Endodermal cell (in vitro differentiated cells): ENCODE results near the gene CLCNKA. TPM values are rescaled to one million over a fixed set of nuclear protein-coding genes. Genes with fewer than 3 reads are reported as not detected.

Source experiments
- DNase-seq: peaks from one replicate; pipeline ENCODE4 v3.0.0-alpha.2; 2017
- H3K27ac ChIP-seq: 2 replicates; pipeline ENCODE4 v1.5.1; 2013; ENCODE audit warnings: mild to moderate bottlenecking, low read depth, low read length, moderate library complexity
- H3K27me3 ChIP-seq: 2 replicates; pipeline ENCODE4 v1.6.1; 2013; ENCODE audit warnings: mild to moderate bottlenecking, low read length, moderate library complexity; ENCODE audit not compliant: insufficient read depth, control insufficient read depth, poor library complexity, severe bottlenecking
- H3K36me3 ChIP-seq: 2 replicates; pipeline ENCODE4 v1.7.0; 2013; ENCODE audit warnings: mild to moderate bottlenecking, low read length, moderate library complexity; ENCODE audit not compliant: control insufficient read depth, insufficient read depth
- H3K4me1 ChIP-seq: one replicate; pipeline ENCODE4 v1.7.0; 2013; ENCODE audit warnings: low read length; ENCODE audit not compliant: control insufficient read depth, insufficient read depth
- H3K4me3 ChIP-seq: 2 replicates; pipeline ENCODE4 v1.5.1; 2013; ENCODE audit warnings: mild to moderate bottlenecking, low read length, moderate library complexity
- H3K9ac ChIP-seq: 2 replicates; pipeline ENCODE4 v1.6.1; 2013; ENCODE audit warnings: mild to moderate bottlenecking, low read length, moderate library complexity; ENCODE audit not compliant: poor library complexity, severe bottlenecking; ENCODE audit errors: extremely low read depth
- H3K9me3 ChIP-seq: 2 replicates; pipeline ENCODE4 v1.6.1; 2013; ENCODE audit warnings: mild to moderate bottlenecking, low read length, moderate library complexity; ENCODE audit not compliant: control insufficient read depth
- H3K27ac Mint-ChIP-seq: 2 replicates; pipeline ENCODE4 v1.8.0; 2020; ENCODE audit warnings: mixed read lengths
- H3K27me3 Mint-ChIP-seq: 2 replicates; pipeline ENCODE4 v1.8.0; 2021; ENCODE audit warnings: mild to moderate bottlenecking, mixed read lengths; ENCODE audit not compliant: insufficient read depth
- H3K36me3 Mint-ChIP-seq: 2 replicates; pipeline ENCODE4 v1.8.0; 2020; ENCODE audit warnings: low read depth, mixed read lengths
- H3K4me1 Mint-ChIP-seq: 2 replicates; pipeline ENCODE4 v1.8.0; 2020; ENCODE audit warnings: mixed read lengths
- H3K4me3 Mint-ChIP-seq: 2 replicates; pipeline ENCODE4 v1.8.0; 2020; ENCODE audit warnings: mild to moderate bottlenecking, moderate library complexity, mixed read lengths
- H3K9me3 Mint-ChIP-seq: 2 replicates; pipeline ENCODE4 v1.8.0; 2020; ENCODE audit warnings: mild to moderate bottlenecking, mixed read lengths
- WGBS, 2 experiments: methylation state at CpG; one replicate each; pipeline versions ENCODE4 v1.1.5 to v1.1.7; 2013; ENCODE audit warnings: missing lambda C conversion rate in 2 of 2, mixed read lengths in 1 of 2; ENCODE audit not compliant: insufficient coverage in 1 of 2, insufficient read length in 1 of 2; 5-methylcytosine and 5-hydroxymethylcytosine counted together
- total RNA-seq, 2 donors: library from RNA; stranded (reverse); fragmentation: NEBNext Ultra II Directional in 1 of 2; extraction: Animal tissue kit (Norgen Biotek cat#: 25700) in 1 of 2; gene quantifications; 2 replicates in 1 of 2; 3 replicates in 1 of 2; pipeline ENCODE4 v1.2.1, GENCODE V29; 2021
- TF ChIP-seq, protein P1 (sequence below): fragments of 200-600 bp; sonication (generic); conservative IDR thresholded peaks from 2 replicates; pipeline ENCODE4 v1.5.0; 2021; ENCODE audit warnings: antibody characterized with exemption, mild to moderate bottlenecking

The CLCNKA gene
- total RNA-seq, 2 donors from 2014 or later: 3.2 to 3.5 TPM

DNA sequence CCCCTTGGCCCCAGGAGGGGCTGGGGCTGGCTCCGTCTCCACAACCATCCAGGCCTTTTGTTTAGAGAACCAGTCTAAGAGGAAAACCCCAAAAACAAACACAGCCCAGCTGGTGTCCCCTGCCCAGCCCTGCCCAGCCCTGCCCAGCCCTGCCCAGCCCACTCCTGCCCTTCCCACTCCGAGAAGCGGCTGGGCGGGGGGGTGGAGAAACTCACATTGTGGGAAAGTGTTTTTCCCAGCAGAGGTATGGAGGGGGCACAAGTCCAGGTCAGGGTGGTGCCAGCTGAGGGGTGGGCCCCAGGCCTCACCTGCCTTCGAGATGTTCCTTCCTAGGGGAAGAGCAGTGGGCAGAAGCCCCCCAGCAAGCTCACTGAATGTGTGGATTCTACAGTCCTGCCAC, 61.6 kb downstream of the CLCNKA start:
- Mint-ChIP-seq H3K27me3 (peaks cover 1% of the 10 kb centered on the region), H3K36me3 (no peaks in the 10 kb centered on the region), H3K9me3 (no peaks in the 10 kb centered on the region), H3K4me1 (peaks cover 24% of the 10 kb centered on the region), H3K4me3 (no peak overlapping the region), H3K27ac (no peak overlapping the region)
- Histone ChIP-seq H3K4me3 (no peak overlapping the region), H3K9ac (no peak overlapping the region), H3K36me3 (no peaks in the 10 kb centered on the region), H3K9me3 (no peaks in the 10 kb centered on the region), H3K4me1 (peaks cover 20% of the 10 kb centered on the region), H3K27me3 (no peaks in the 10 kb centered on the region), H3K27ac (no peak overlapping the region)
- TF ChIP-seq, protein P1, sequence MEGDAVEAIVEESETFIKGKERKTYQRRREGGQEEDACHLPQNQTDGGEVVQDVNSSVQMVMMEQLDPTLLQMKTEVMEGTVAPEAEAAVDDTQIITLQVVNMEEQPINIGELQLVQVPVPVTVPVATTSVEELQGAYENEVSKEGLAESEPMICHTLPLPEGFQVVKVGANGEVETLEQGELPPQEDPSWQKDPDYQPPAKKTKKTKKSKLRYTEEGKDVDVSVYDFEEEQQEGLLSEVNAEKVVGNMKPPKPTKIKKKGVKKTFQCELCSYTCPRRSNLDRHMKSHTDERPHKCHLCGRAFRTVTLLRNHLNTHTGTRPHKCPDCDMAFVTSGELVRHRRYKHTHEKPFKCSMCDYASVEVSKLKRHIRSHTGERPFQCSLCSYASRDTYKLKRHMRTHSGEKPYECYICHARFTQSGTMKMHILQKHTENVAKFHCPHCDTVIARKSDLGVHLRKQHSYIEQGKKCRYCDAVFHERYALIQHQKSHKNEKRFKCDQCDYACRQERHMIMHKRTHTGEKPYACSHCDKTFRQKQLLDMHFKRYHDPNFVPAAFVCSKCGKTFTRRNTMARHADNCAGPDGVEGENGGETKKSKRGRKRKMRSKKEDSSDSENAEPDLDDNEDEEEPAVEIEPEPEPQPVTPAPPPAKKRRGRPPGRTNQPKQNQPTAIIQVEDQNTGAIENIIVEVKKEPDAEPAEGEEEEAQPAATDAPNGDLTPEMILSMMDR: no peak
- no peak for DNase-seq
- 81% methylated on average over 5 of the region's 5 CpGs; no CpG with 5 or more reads in 1 of the 2 experiments for WGBS, 2 experiments

Other genes starting within 250 kb of the CLCNKA start
- gene UQCRHL, start 214.4 kb upstream of the CLCNKA start, total RNA-seq: 1 to 10 TPM; 1.6 to 3.7 TPM
- gene SPEN, start 174.3 kb upstream of the CLCNKA start, total RNA-seq: 10 to 100 TPM; 61.5 to 71.9 TPM
- 10 to 100 TPM; 28.0 to 31.7 TPM for gene ZBTB17, start 45.9 kb upstream of the CLCNKA start, total RNA-seq
- gene SRARP, start 17.8 kb upstream of the CLCNKA start, total RNA-seq: 1 to 10 TPM in 1 of 2 donors, under 1 TPM in 1; 0.97 to 1.3 TPM
- under 1 TPM in 1 of 2 donors, not detected in 1; 0.15 TPM for gene HSPB7, start 4.0 kb upstream of the CLCNKA start, total RNA-seq
- gene CLCNKB, start 21.7 kb downstream of the CLCNKA start, total RNA-seq: 1 to 10 TPM; 3.6 to 3.7 TPM
- gene FAM131C, start 51.6 kb downstream of the CLCNKA start, total RNA-seq: 1 to 10 TPM in 1 of 2 donors, under 1 TPM in 1; 0.66 to 2.5 TPM
- 10 to 100 TPM; 56.5 to 64.3 TPM for gene EPHA2, start 134.0 kb downstream of the CLCNKA start, total RNA-seq
- 10 to 100 TPM; 14.8 to 17.5 TPM for gene ARHGEF19, start 190.6 kb downstream of the CLCNKA start, total RNA-seq
- gene CPLANE2, start 215.1 kb downstream of the CLCNKA start, total RNA-seq: 10 to 100 TPM in 1 of 2 donors, 1 to 10 TPM in 1; 9.6 to 10.3 TPM